HEK293 (cell line): ENCODE measurements around the gene PDE9A.

Experiments
- CTCF ChIA-PET: fragments of 350-600 bp; formaldehyde crosslinking; extraction: SDS; loops from one replicate; lab custom pipeline; 2021; ENCODE audit warnings: antibody characterized with exemption; lab: Yijun Ruan, JAX
- POLR2A ChIA-PET: fragments of 300-600 bp; formaldehyde crosslinking; extraction: SDS; loops from one replicate; lab custom pipeline; 2020; ENCODE audit warnings: antibody characterized with exemption, inconsistent platforms; lab: Yijun Ruan, JAX
- H3K27ac ChIP-seq: fragments of 200-500 bp; sonication (Bioruptor generic); 2 replicates; pipeline ENCODE4 v1.5.1; 2014; ENCODE audit warnings: low read depth, low read length, control low read depth, inconsistent platforms; ENCODE audit errors: extremely low read depth
- H3K36me3 ChIP-seq, 2 experiments: fragments of 200-500 bp in 1 of 2; sonication (Bioruptor generic) in 1 of 2; 1 replicate in 1 of 2; 2 replicates in 1 of 2; pipeline ENCODE4 v1.5.1; 2014 to 2017; ENCODE audit warnings: inconsistent platforms in 2 of 2, low read length in 2 of 2; ENCODE audit not compliant: control insufficient read depth in 2 of 2, insufficient read depth in 1 of 2
- H3K4me1 ChIP-seq: fragments of 200-500 bp; sonication (Bioruptor generic); 2 replicates; pipeline ENCODE4 v1.5.1; 2014; ENCODE audit warnings: mild to moderate bottlenecking, low read length, inconsistent platforms; ENCODE audit not compliant: control insufficient read depth, insufficient read depth
- H3K4me3 ChIP-seq: 2 replicates; pipeline ENCODE4 v1.5.1; 2011; ENCODE audit warnings: low read depth, mild to moderate bottlenecking, control low read depth, low read length, moderate library complexity
- H3K9me3 ChIP-seq: fragments of 200-500 bp; sonication (Bioruptor generic); 2 replicates; pipeline ENCODE4 v1.5.1; 2014; ENCODE audit warnings: low read depth, low read length, inconsistent platforms; ENCODE audit not compliant: control insufficient read depth, insufficient read depth
- AEBP2 ChIP-seq: fragments of 450-650 bp; formaldehyde crosslinking; IDR thresholded peaks from 2 replicates; pipeline ENCODE4 v1.5.1; 2016; ENCODE audit warnings: missing biosample characterization, missing genetic modification characterization, borderline replicate concordance
- GLI2 ChIP-seq: fragments of 450-650 bp; formaldehyde crosslinking; IDR thresholded peaks from 2 replicates; pipeline ENCODE4; 2017; ENCODE audit warnings: missing biosample characterization, missing genetic modification characterization, low read depth, borderline replicate concordance
- HIC1 ChIP-seq: fragments of 450-650 bp; formaldehyde crosslinking; IDR thresholded peaks from 2 replicates; pipeline ENCODE4 v1.5.1; 2016; ENCODE audit warnings: missing biosample characterization, missing genetic modification characterization
- SETDB1 ChIP-seq: IDR thresholded peaks from one replicate; pipeline ENCODE4 v1.6.1; 2017; ENCODE audit warnings: mild to moderate bottlenecking, low read length, moderate library complexity, mixed read lengths; ENCODE audit not compliant: insufficient read length
- ZBTB21 ChIP-seq: fragments of 450-650 bp; formaldehyde crosslinking; IDR thresholded peaks from 2 replicates; pipeline ENCODE4 v1.5.1; 2017; ENCODE audit warnings: missing biosample characterization, missing genetic modification characterization
- ZBTB7A ChIP-seq: fragments of 450-650 bp; formaldehyde crosslinking; IDR thresholded peaks from 2 replicates; pipeline ENCODE4 v1.5.1; 2016; ENCODE audit warnings: low read depth, missing biosample characterization, missing genetic modification characterization
- ZFHX2 ChIP-seq: fragments of 450-650 bp; formaldehyde crosslinking; conservative IDR thresholded peaks from 2 replicates; pipeline ENCODE4 v1.5.1; 2016; ENCODE audit warnings: missing biosample characterization, missing genetic modification characterization
- ZNF148 ChIP-seq: fragments of 450-650 bp; formaldehyde crosslinking; IDR thresholded peaks from 2 replicates; pipeline ENCODE4 v1.5.0; 2017; ENCODE audit warnings: missing biosample characterization, missing genetic modification characterization, borderline replicate concordance
- ZNF23 ChIP-seq: fragments of 450-650 bp; formaldehyde crosslinking; IDR thresholded peaks from 2 replicates; pipeline ENCODE4 v1.5.1; 2016; ENCODE audit warnings: missing biosample characterization, missing genetic modification characterization, borderline replicate concordance
- ZNF280C ChIP-seq: fragments of 450-650 bp; formaldehyde crosslinking; IDR thresholded peaks from 2 replicates; pipeline ENCODE4 v1.5.1; 2016; ENCODE audit warnings: missing biosample characterization, missing genetic modification characterization
- ZNF280D ChIP-seq: fragments of 450-650 bp; formaldehyde crosslinking; IDR thresholded peaks from 2 replicates; pipeline ENCODE4 v1.5.1; 2016; ENCODE audit warnings: missing biosample characterization, missing genetic modification characterization
- ZNF292 ChIP-seq: fragments of 450-650 bp; formaldehyde crosslinking; IDR thresholded peaks from 2 replicates; pipeline ENCODE4 v1.5.1; 2016; ENCODE audit warnings: low read depth, missing biosample characterization, missing genetic modification characterization, borderline replicate concordance
- ZNF341 ChIP-seq: fragments of 450-650 bp; formaldehyde crosslinking; IDR thresholded peaks from 2 replicates; pipeline ENCODE4; 2016; ENCODE audit warnings: low read depth, missing biosample characterization, missing genetic modification characterization
- ZNF37A ChIP-seq: fragments of 450-650 bp; IDR thresholded peaks from 2 replicates; pipeline ENCODE4 v1.5.1; 2018; ENCODE audit warnings: missing biosample characterization, missing genetic modification characterization
- ZNF394 ChIP-seq: fragments of 450-650 bp; formaldehyde crosslinking; IDR thresholded peaks from 2 replicates; pipeline ENCODE4 v1.5.1; 2016; ENCODE audit warnings: missing biosample characterization, missing genetic modification characterization, mild to moderate bottlenecking, moderate library complexity, borderline replicate concordance
- ZNF544 ChIP-seq: fragments of 450-650 bp; formaldehyde crosslinking; IDR thresholded peaks from 2 replicates; pipeline ENCODE4 v1.5.0; 2017; ENCODE audit warnings: missing biosample characterization, missing genetic modification characterization
- ZNF670 ChIP-seq: fragments of 450-650 bp; formaldehyde crosslinking; IDR thresholded peaks from 2 replicates; pipeline ENCODE4 v1.5.1; 2016; ENCODE audit warnings: missing biosample characterization, missing genetic modification characterization, low read depth
- ZNF704 ChIP-seq: fragments of 450-650 bp; formaldehyde crosslinking; IDR thresholded peaks from 2 replicates; pipeline ENCODE4 v1.5.1; 2016; ENCODE audit warnings: missing biosample characterization, missing genetic modification characterization

The PDE9A gene

GRCh38 chr21:42757826-42758655, 104.6 kb downstream of the PDE9A start:
- H3K27ac ChIP-seq = no peak overlapping the region
- no peak overlapping the region for H3K4me3 ChIP-seq
- CTCF ChIA-PET = no interaction called here
- no peak for TF ChIP-seq ZNF292 (tag by site-specific recombination)
- TF ChIP-seq ZBTB21 (tag by site-specific recombination) = no peak
- no peak for TF ChIP-seq ZNF670 (tag by site-specific recombination)
- no peak for TF ChIP-seq ZNF280C (tag by site-specific recombination)
- no peak for TF ChIP-seq HIC1
- TF ChIP-seq ZNF148 = no peak
- no peaks in the 10 kb centered on the region for H3K4me1 ChIP-seq
- H3K9me3 ChIP-seq = no peaks in the 10 kb centered on the region
- H3K36me3 ChIP-seq = peaks cover 0 to 7% of the 10 kb centered on the region in 2 experiments; a peak in 1 of 3 replicates
- POLR2A ChIA-PET = no interaction called here

GRCh38 chr21:42758721-42759593, 105.5 kb downstream of the PDE9A start:
- Histone ChIP-seq H3K36me3 (peaks cover 0 to 11% of the 10 kb centered on the region in 2 experiments; a peak in 1 of 3 replicates), H3K27ac (no peak overlapping the region), H3K4me3 (no peak overlapping the region), H3K9me3 (no peaks in the 10 kb centered on the region), H3K4me1 (no peaks in the 10 kb centered on the region)
- POLR2A ChIA-PET = no interaction called here
- CTCF ChIA-PET = no interaction called here
- TF ChIP-seq ZNF23 (no peak), ZNF394 (tag by site-specific recombination) (peak; percentile 77; the same call in 1 of the 2 replicates), ZNF280D (tag by site-specific recombination) (no peak), AEBP2 (tag by site-specific recombination) (no peak), SETDB1 (no peak), ZFHX2 (tag by site-specific recombination) (peak; percentile 100; the same call in 1 of the 2 replicates), ZNF704 (tag by site-specific recombination) (0 out of 2 replicates have a peak, but pooled peaks have one; percentile 7), ZNF37A (tag by site-specific recombination) (no peak), ZNF544 (0 out of 2 replicates have a peak, but pooled peaks have one; percentile 39), ZNF341 (tag by site-specific recombination) (no peak), ZBTB7A (tag by site-specific recombination) (no peak), GLI2 (tag by site-specific recombination) (no peak)
